LHCN-M2 (cell line): Measurements from ENCODE around the gene GABRB1. TPM values are rescaled to one million over a fixed set of nuclear protein-coding genes. Genes with fewer than 3 reads are reported as not detected.

Source experiments
- DNase-seq: peaks from one replicate; pipeline ENCODE4 v3.0.0-alpha.2; 2012; ENCODE audit warnings: low read depth
- total RNA-seq: library from RNA; depleted of rRNA; stranded (reverse); fragments of >200 nt; gene quantifications from 2 replicates; pipeline ENCODE4 v1.2.3, GENCODE V29; 2014

GABRB1 gene
- total RNA-seq, 1 experiment from 2014 or later, result not detected

- DNase-seq, result peak; percentile 89
These were observed 178.5 kb downstream of the GABRB1 start for GRCh38 chr4:47209833-47210232.

- DNase-seq, result no peak
These were observed 179.5 kb downstream of the GABRB1 start for GRCh38 chr4:47210828-47211227.

GRCh38 chr4:47213106-47213505 lies 181.7 kb downstream of the GABRB1 start:
- no peak for DNase-seq

- peak; percentile 28 for DNase-seq
These were observed 182.2 kb downstream of the GABRB1 start for GRCh38 chr4:47213539-47213938.

GRCh38 chr4:47213971-47214370 lies 182.6 kb downstream of the GABRB1 start:
- peak; percentile 95 for DNase-seq

GRCh38 chr4:47215759-47216158 lies 184.4 kb downstream of the GABRB1 start:
- DNase-seq, result no peak

- no peak for DNase-seq
These were observed 185.9 kb downstream of the GABRB1 start for GRCh38 chr4:47217291-47217690.

- DNase-seq, result no peak
These were observed 186.5 kb downstream of the GABRB1 start for GRCh38 chr4:47217884-47218283.

GRCh38 chr4:47218631-47219030 lies 187.3 kb downstream of the GABRB1 start:
- DNase-seq, result no peak

- DNase-seq, result no peak
These were observed 188.2 kb downstream of the GABRB1 start for GRCh38 chr4:47219586-47219985.

- DNase-seq, result peak; percentile 61
These were observed 190.4 kb downstream of the GABRB1 start for GRCh38 chr4:47221721-47222120.

GRCh38 chr4:47222276-47222675 lies 190.9 kb downstream of the GABRB1 start:
- DNase-seq, result peak; percentile 44

GRCh38 chr4:47224361-47224760 lies 193.0 kb downstream of the GABRB1 start:
- no peak for DNase-seq

GRCh38 chr4:47235721-47236120 lies 204.4 kb downstream of the GABRB1 start:
- DNase-seq, result no peak

GRCh38 chr4:47238667-47239066 lies 207.3 kb downstream of the GABRB1 start:
- DNase-seq, result peak; percentile 52

- DNase-seq, result no peak
These were observed 208.3 kb downstream of the GABRB1 start for GRCh38 chr4:47239649-47240048.

GRCh38 chr4:47251348-47252135 lies 220.2 kb downstream of the GABRB1 start:
- DNase-seq, result no peak

GRCh38 chr4:47263721-47264120 lies 232.4 kb downstream of the GABRB1 start:
- DNase-seq, result no peak

GRCh38 chr4:47270201-47270888 lies 239.0 kb downstream of the GABRB1 start:
- DNase-seq, result peak; percentile 28

GRCh38 chr4:47271291-47271690 lies 239.9 kb downstream of the GABRB1 start:
- no peak for DNase-seq

GRCh38 chr4:47274901-47275300 lies 243.5 kb downstream of the GABRB1 start:
- DNase-seq, result no peak

- DNase-seq, result no peak
These were observed 244.2 kb downstream of the GABRB1 start for GRCh38 chr4:47275595-47275994.

GRCh38 chr4:47278631-47279030 lies 247.3 kb downstream of the GABRB1 start:
- DNase-seq, result peak; percentile 49
